GM21619 (cell line): Measurements from ENCODE around the gene ACVR2A.

Experiments
- ATAC-seq: cut with Tn5 transposase; IDR thresholded peaks from one replicate; pipeline ENCODE4 v1.9.1; 2021; ENCODE audit not compliant: unreplicated experiment

ACVR2A gene

DNA sequence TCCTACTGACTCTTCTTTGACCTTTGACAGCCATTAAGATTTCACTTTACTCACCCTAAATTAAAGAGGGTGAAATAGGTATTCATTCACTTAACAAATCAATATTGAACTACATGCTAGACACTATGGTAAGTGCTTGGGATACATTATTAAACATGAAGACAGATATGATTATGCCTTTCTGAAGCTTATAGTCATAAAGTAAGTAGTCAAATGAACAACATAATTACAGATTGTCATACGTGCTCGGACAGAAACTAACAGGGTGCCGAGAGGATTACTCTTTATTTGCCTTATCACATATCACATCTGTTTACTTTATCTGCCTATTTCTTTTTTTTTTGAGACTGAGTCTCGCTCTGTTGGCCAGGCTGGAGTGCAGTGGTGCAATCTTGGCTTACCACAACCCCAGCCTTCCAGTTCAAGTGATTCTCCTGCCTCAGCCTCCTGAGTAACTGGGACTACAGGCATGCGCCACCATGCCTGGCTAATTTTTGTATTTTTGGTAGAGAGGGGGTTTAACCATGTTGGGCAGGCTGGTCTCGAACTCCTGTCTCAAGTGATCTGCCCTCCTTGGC, 9.8 kb downstream of the ACVR2A start:
- no peak for ATAC-seq

DNA sequence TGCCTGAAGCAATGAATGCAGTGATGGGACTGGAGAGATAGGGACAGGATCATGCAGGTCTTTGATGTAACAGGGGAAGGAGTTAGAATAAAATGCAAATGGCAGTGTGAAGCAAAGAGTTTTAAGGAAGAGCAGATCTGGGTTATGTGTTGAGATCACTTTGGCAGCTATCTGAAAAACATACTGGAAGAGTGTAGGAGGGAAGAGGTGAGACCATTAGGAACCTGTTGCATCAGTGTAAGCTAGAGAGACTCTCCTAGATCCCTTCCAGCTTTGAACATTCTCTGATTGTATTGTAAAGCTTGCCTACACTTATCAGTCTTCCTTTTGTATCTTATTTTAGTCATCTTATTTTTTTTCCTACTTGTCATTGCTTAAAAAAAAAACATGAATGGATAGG, 10.5 kb downstream of the ACVR2A start:
- no peak for ATAC-seq

DNA sequence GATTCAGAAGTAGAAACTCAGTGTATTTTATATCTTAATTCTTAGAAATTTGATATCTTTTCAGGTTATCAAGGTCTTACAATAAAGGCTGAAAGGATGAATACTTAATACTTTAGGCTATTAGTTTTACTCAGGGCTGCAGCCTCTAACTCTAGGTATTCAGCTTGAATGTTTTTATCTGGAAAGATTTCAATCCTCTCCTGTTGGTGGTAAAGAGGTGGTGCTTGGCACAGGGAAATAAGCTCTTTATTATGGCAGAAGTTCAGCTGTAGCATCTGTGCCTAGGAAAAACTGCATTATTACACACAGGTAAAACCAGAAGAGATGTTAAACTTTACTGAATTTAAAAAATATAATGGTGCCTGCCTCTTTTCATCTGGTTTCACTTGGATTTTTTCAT, 11.1 kb downstream of the ACVR2A start:
- no peak for ATAC-seq

DNA sequence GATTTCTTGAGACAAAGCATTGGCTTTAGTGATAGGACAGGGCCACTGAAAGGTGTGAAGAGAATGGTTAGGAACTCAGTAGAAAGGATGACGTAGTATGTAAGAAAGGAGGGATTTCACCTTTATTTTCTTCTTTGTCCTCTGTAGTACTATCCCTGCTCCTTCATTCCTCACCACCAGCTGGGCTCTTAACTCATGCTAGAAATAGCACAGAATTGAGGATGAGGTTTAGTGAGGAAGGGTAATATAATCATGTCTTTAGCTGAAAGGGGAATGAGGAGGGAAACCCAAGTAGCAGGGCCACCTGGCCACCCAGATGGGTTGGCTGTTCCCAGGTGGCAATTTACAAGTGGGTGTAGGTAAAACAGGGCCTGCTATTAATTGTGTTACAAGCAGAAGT, 15.2 kb downstream of the ACVR2A start:
- no peak for ATAC-seq

DNA sequence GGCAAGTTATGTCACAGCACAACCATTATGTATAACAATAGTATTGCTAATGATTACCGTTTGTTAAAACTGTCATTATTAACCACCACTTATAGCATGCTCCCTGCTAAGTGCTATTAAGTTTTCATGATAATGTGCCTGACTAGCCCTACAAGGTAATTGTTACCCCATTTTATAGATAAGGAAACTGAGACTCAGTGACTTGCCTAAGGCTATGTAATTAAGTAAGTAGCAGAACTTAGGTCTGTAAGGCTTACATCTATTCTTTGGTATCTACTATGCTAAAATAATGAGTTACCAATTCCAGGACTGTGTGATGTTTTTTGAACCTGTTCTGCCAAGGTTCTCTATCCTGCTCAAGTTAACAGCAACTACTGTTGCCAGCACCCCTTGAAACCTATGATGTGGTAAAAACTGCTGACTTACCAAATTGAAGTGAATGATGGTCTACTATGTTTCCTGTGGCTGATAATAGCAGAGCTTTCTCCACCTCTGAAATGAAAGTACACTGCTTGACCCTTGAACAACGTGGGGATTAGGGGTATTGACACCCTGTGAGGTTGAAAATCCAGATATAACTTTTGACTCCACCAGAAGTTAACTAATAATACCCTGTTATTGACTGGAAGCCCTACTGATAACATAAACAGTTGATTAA, 18.2 kb downstream of the ACVR2A start:
- ATAC-seq, result no peak

DNA sequence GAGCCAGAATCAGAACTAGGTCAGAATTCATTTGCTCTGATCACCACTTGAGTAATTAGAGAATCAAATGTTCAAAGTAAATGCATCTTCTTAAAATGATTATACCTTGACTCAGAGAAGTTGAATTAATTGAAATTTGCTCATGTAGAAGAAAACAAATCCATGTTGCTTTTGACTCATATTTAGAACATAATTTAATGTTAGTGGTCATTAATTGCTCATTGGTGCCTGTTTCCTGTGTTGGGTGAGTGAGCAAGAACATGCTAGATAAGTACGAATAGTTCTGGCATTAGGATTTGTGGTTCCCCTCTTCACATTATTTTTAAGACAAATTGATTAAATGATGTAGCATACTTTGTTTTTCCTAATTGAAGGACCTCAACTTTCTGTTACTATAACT, 19.0 kb downstream of the ACVR2A start:
- no peak for ATAC-seq

DNA sequence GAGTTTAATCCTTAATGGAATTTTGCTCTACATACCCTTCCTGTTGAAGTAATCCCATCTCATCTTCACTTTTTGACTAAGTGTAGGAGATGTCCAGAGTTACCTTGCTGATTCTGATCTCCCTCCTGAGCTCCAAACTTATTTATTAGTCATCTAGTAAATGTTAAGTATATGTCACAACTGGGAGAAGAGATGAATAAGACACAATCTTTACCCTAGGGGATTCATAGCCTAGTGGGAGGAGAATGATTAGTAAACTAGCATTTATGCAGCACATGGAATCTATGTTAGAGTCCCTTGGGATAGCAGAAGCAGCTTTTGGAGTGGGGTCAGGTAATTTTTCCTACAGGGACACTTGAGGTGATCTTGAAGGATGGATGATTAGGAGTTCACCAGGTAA, 20.7 kb downstream of the ACVR2A start:
- ATAC-seq, result no peak

DNA sequence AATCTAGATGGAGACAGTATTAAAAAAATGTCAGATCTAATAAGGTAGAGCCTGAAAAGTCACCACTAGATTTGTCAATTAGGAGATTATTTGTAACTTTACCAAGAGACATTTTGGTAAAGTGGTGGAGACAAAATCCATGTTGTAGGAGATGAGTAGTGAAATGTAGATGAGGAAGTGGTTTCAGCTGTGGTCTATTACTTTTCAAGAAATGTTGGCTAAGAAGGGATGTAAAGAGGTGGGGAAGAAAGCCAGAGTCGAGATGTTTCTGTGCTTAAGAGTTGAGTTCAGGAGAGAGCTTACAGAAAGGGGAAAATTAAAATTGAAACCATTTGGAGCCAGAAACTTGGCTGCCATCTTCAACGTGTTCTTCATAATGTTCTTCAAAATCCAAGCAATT, 22.2 kb downstream of the ACVR2A start:
- ATAC-seq, result no peak

DNA sequence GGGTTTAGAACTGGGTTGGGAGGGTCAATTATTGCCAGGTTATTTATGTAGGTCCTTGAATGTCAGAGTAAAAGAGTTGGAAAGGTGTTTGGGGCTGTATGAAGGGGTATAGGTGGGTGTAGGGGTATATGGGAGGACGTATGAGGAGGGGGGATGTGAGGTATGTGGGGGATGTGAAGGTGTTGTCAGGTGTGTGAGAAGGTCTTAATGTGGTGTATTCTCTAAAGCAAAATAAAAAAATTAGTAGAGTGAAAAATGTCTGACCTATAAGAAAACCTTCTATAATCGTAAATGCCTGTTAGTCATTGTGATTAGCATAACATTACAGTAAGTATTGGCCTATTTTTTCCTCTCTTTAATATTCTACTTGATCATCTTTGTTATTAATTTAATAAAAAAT, 25.1 kb downstream of the ACVR2A start:
- ATAC-seq, result no peak

DNA sequence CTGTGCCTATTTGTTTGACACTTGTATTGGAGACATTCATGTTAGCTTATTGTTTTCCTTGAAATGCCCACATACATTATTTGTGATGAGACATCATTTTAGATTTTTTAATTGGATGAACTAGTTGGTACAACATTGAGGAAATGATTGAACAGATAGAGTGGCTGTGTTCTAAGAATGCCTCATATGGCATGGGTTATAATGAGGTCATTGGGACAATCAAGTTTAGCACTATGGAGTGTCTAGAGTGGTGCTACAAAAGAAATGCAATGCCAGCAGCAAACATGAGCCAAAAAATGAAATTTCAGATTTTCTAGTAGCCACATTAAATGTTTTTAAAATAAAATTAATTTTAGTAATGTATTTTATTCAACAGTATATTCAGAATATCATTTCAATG, 28.1 kb downstream of the ACVR2A start:
- ATAC-seq, result no peak

DNA sequence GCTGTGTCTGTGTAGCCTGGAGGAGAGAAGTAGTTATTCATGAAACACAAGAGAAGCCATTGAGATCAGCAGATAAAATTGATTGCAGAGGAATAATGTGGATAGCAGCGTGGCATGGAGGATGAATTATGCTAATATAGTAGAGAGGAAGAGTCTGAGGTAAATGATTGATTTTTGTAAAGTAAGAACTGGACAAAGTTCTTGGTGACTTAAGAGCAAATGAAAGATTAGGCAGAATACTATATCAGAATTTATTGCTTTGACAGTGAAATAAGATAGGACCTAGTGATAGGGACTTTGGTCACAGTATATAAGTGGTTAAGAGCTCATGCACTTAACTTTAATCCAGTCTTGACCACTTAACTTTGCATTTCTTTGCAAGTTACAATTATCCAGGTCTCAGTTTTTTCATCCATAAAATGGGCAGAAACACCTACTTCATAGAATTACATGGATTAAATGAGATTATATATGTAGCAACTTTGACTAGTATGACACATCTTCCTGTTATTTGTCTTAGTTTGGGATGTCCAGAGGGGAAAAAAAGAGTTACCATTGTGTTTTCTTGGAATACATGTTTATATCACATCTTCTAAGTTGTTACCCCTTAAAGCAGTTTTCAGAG, 29.1 kb downstream of the ACVR2A start:
- ATAC-seq, result no peak

DNA sequence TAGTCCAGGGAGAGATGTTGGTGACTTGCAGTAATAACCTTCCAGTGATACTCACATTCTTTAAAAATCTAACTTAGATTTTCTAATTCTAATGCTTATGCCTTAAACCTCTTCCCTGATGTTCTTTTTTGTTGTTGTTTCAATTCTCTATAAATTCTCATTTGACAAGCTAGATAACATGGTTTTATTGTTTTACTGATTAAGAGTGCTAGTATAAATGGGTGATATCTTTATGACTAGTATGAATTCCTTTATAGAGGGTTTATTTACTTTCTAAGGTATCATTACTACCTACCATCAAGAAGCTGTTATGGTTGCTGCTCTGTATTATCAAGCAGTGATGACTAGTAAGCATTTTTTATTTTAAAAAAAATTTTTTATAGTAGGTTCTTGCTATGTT, 35.0 kb downstream of the ACVR2A start:
- ATAC-seq, result no peak

DNA sequence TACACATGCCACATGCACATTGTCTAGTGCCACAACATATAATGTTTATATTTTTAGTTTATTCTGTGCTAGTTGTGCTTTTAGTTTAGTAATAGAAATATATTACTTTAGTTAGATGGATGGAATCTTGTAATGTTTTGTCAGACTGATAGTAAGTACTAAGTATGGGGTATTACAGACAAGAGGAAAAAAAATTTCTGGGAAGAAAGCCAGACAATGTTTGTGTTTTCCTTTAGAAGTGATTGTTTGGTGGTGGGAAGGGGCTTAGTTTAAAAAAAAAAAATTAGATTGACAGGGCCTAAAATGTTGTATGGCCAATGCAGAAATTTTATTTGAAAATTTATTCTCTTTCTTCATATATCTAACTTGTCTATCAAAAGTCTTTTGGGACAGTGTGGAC, 37.8 kb downstream of the ACVR2A start:
- ATAC-seq, result no peak

DNA sequence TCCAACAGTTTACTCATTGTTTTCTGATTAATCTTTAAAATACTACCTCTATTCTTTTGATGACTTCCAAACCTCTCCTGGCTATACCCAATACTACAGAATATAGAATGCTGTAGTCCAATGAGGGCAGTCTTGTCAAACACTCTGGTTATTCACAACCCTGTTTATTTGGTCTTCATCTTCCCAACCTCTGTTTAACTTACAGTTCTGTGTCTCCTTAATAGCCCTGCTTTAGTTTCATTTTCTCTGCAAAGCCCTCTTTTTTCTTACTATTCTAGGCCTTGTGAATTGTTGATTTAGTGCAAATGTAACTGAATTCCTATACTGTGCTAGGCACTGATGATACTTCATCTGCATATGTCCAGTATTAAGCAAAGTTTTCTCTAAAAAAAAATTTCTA, 40.0 kb downstream of the ACVR2A start:
- no peak for ATAC-seq

DNA sequence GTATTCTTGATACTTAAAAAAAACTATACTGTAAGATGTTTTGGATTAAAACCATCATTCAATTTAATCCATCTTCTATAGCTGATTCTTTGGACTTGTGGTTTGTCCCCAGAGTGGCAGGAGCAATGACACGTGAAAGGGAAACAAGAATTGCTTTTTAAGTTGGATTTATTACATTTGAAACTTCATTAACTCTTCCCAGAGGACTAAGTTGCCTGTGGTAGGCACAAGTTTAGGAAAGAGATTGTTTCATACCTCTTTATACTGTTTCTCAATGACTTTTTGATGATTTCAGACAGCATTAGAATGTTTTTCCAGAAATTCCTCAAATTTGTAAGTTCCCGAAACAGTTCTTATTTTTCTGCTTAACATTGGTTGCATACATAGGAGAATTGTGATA, 41.3 kb downstream of the ACVR2A start:
- no peak for ATAC-seq

DNA sequence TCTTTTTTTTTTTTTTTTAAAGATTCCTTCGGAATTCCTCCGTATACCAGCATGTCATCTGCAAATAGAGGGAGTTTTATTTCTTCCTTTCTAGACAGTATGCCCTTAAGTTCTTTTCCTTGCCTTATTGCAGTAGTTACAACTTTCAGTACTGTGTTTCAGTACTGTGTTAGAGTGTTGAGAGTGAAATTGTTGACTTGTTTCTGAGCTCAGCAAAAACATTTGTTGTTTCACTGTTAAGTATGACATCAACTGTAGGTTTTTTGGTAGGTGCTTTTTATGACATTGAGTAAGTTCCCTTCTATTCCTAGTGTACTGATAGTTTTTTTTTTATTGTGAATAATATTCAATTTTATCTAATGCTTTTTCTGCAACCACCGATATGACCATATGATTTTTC, 43.9 kb downstream of the ACVR2A start:
- ATAC-seq, result peak; percentile 54

DNA sequence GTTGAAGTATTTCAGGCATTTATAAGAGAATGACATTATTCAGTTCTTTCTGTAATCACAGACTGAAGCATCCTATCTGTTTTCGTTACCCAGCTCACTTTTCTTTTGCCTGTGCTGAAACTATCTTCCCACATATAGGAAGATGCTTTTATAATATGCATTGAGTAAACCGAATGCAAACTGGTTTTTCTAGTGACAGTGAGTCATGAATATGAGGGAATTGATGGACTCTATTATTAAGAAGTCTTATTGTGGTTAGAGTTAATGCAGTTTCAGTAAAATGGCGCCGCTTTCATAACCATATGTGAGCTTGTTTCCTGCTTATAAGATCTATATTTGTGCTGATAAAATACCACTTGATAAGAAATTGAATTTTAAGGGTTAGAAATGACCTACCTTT, 59.2 kb downstream of the ACVR2A start:
- ATAC-seq, result no peak

DNA sequence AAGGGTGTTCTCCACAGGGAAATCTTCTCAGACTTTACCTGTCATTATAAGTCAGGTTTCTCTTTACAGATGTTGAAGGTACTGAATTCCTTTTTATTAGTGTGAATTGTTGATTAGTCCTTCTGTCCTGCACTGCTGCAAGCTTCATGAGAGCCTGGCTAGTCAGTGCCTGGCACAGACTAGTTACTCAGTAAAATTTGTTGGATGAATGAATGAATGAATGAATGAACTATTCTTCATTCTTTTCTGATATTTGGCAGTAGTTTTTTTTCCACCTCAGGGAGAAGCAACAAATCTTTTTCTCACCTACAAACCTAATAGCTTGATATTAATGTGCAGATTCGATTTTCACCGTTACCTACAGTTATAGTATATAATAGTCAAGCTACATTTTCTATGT, 64.3 kb downstream of the ACVR2A start:
- ATAC-seq, result no peak

DNA sequence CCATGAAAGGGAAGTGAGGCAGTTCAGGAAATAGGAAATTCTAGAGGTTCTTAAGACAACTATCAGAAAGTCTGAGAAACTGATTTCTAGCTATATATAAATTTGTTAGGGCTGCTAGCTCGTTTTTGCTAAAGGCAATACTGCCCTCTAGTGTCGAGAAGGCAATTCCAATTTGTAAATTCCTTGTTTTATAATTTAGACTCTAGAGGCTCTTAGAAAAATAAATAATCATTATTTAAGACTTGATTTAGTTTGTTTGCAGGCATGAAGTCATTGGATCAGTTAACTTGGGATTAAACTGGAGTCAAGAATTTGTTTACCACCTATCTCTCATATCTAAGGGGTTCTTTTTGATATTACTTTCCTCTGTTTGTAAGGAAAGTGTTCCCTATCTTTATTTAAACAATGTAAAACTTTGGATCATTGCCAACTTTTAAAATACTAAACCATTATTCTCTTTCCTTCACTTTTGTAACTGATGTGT, 66.2 kb downstream of the ACVR2A start:
- no peak for ATAC-seq

DNA sequence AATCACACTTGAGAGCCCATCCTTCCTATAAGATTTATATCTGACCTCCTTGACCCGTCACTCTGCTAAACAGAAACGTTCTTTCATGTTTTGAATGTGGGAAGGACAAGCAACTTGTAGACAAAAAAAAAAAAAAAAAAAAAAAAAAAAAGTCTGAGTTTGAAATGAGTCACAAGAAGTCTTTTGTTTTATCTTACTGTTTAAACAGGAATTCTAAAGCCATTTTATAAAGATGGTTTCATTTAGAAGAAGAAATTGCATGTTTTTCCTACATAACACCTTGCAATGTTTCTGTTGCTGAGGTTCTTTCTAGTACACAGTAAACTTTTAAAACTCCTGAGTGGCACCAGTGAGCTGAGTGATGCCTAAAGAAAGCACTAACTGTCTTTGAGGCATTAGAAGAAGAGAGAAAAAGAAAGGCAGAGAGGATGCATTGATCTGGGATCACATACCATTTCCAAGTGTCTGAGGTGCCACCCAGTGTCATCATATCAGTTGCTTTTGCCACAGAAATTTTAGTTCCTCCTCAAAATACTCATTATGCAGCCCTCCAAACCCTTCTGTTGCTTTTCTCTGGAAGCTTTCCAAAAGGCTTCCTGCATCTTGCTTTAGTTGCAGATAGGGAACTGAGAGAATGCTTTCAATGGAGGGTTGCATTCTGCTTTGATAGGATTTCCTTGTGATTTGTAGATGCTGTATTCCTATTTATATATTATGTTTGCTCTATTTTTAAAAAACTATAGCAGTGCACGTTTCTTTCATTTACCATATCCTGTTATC, 69.1 kb downstream of the ACVR2A start:
- ATAC-seq, result no peak

DNA sequence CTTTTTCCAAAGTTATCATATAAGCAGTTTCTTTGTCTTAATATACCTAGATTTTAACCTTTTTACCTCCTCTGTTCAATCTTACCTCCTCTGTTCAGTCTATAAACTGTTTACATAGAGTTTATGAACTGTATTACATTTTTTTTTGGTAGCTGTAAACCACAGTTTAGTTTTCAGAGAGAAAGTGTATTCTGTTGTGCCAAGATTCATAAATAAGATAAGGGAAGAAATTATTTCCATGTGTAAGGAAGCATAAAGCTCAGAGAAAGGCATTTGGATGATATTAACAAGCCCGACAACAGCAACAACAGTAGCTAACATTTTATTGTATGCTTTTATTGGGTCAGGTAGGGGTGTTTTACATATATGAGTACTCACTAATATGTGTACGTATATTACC, 71.2 kb downstream of the ACVR2A start:
- no peak for ATAC-seq

DNA sequence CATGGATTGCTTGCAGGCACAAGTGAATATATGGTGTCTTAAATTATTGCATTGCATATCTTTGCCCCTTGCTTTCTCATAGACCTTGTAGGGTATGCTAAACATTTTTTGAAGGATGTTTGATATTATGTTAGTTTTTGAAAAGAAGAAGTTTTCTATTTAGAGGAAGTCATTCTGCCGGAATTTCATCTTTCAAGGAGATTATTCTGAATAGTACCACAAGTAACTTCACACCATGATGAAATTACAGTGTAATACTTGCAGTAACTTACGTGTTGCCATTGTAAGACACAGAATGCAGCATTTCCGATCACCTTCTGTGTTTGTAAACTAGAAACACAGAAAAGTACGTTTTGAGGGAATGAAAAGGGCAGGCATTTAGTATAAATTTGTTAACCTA, 71.9 kb downstream of the ACVR2A start:
- ATAC-seq, result no peak
